ENCODE data around the gene COLGALT1.

The COLGALT1 gene

DNA sequence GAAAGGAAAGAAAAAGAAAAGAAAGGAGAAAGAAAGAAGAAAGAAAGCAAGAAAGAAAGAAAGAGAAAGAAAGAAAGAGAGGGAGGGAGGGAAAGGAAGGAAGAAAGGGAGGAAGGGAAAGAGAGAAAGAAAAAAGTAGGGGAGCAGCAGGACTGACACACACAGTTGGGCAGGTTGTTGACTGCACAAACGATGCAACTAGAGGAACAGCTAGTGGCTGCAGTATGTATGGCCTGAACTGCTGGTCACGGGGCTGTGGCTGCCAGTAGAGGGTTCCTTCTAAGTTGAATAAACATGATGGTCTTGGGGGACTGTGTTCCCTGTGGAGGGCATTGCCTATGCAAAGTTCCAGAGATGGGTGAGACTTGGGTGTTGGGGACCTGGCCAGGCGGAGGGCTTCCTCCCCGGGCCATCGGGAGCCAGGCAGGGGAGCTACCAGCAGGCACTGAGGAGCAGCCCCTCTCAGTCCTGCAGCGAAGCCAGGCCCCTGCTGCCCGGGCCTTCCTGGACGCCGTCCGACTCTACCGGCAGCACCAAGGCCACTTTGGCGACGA is 16.7 kb upstream of the COLGALT1 start:
- Histone ChIP-seq H3K36me3 (ENCODE audit: control insufficient read depth, insufficient read depth, low read length) (no peaks in the 10 kb centered on the region), H3K27me3 (ENCODE audit: insufficient read depth, low read length, poor library complexity) (no peaks in the 10 kb centered on the region), H3K4me1 (ENCODE audit: control insufficient read depth, low read depth, low read length) (no peaks in the 10 kb centered on the region), H3K18ac (ENCODE audit: low read length) (no peak overlapping the region), H4K8ac (ENCODE audit: low read depth, low read length) (no peak overlapping the region), H3K9ac (ENCODE audit: low read length) (no peak overlapping the region), H3K4me3 (ENCODE audit: low read length) (no peak overlapping the region), H3K56ac (ENCODE audit: low read length) (peak overlapping the region; percentile 49), H2BK5ac (ENCODE audit: low read length) (no peak overlapping the region), H3K79me1 (ENCODE audit: low read length) (no peaks in the 10 kb centered on the region), H3K23ac (ENCODE audit: low read length) (no peak overlapping the region), H3K27ac (ENCODE audit: low read depth, low read length) (no peak overlapping the region), H3K79me2 (ENCODE audit: control insufficient read depth, insufficient read depth, low read length) (no peaks in the 10 kb centered on the region), H4K5ac (ENCODE audit: low read length) (no peak overlapping the region), H2BK15ac (replicated peaks; ENCODE audit: low read depth) (no peak overlapping the region), H2BK120ac (ENCODE audit: low read depth, low read length) (no peak overlapping the region), H2AK5ac (ENCODE audit: low read length) (no peak overlapping the region), H3K4me2 (ENCODE audit: low read length) (peak overlapping the region; percentile 86), H3K4ac (ENCODE audit: low read depth, low read length) (no peak overlapping the region)
- peak; percentile 31 for DNase-seq
- WGBS (ENCODE audit: extremely low coverage, insufficient coverage, low lambda C conversion rate) = no CpG with 5 or more reads among the region's 13 CpGs

DNA sequence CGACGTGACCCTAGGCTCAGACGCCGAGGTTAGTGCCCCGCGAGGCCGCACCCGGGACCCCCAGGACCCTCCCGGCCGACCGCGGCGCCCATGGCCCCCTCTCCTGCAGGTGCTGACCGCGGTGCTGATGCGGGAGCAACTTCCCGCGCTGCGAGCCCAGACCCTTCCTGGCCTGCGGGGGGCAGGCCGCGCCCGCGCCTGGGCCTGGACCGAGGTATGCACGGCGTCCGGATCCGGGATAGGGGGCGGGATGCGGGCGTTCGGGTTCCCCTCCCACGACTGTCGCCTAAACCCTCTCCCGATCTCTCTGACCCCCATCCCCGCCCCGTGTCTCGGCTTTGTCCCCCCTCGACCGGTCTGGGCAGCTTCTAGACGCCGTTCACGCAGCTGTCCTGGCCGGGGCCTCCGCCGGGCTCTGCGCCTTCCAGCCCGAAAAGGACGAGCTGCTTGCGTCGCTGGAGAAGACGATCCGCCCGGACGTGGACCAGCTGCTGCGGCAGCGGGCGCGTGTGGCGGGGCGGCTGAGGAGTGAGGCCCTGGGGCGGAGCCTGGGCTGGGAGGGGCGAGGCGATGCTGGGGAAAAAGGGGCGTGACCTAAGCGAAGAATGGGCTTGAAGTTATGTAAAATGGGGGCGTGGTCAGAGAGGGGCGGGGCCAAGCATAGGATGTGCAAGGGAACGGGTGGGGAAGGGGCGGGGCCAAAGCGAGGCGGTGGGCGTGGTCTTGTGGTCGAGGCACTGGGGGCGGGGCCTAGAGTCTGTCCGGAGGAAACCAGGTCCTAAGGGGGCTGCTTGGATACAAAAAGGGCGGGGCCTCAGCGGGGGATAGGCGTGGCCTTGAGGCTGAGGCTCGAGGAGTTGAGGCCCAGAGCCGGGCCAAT is 16.0 kb upstream of the COLGALT1 start:
- no CpG with 5 or more reads among the region's 82 CpGs for WGBS (ENCODE audit: extremely low coverage, insufficient coverage, low lambda C conversion rate)
- DNase-seq = peak; percentile 98

DNA sequence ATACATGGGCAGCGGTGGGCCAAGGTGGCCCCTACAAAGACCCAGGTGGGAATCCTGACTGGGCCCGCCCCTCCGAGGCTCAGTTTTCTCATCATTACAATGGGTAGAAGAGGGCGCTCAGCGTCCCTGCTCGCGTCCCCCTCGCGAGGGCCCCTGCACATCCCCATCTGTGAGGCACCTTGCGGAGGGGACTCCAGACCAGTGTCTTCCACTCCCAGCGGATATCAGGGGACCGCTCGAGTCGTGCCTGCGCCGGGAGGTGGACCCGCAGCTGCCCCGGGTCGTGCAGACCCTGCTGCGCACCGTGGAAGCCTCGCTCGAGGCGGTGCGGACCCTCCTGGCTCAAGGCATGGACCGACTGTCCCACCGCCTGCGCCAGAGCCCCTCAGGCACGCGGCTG is 15.3 kb upstream of the COLGALT1 start:
- H3K36me3 ChIP-seq (ENCODE audit: control insufficient read depth, insufficient read depth, low read length) = no peaks in the 10 kb centered on the region
- H3K4me3 ChIP-seq (ENCODE audit: low read length) = no peak overlapping the region
- H3K9ac ChIP-seq (ENCODE audit: low read length) = no peak overlapping the region
- no peak overlapping the region for H2BK15ac ChIP-seq (replicated peaks; ENCODE audit: low read depth)
- H3K4ac ChIP-seq (ENCODE audit: low read depth, low read length) = no peak overlapping the region
- no peaks in the 10 kb centered on the region for H3K79me2 ChIP-seq (ENCODE audit: control insufficient read depth, insufficient read depth, low read length)
- H3K4me2 ChIP-seq (ENCODE audit: low read length) = no peak overlapping the region
- H3K79me1 ChIP-seq (ENCODE audit: low read length) = no peaks in the 10 kb centered on the region
- H2AK5ac ChIP-seq (ENCODE audit: low read length) = no peak overlapping the region
- no peak overlapping the region for H2BK5ac ChIP-seq (ENCODE audit: low read length)
- H4K8ac ChIP-seq (ENCODE audit: low read depth, low read length) = no peak overlapping the region
- no peak overlapping the region for H2BK120ac ChIP-seq (ENCODE audit: low read depth, low read length)
- WGBS (ENCODE audit: extremely low coverage, insufficient coverage, low lambda C conversion rate) = no CpG with 5 or more reads among the region's 30 CpGs
- no peak overlapping the region for H3K56ac ChIP-seq (ENCODE audit: low read length)
- no peak overlapping the region for H3K23ac ChIP-seq (ENCODE audit: low read length)
- no peak overlapping the region for H3K18ac ChIP-seq (ENCODE audit: low read length)
- H4K5ac ChIP-seq (ENCODE audit: low read length) = no peak overlapping the region
- H3K4me1 ChIP-seq (ENCODE audit: control insufficient read depth, low read depth, low read length) = no peaks in the 10 kb centered on the region
- no peak for DNase-seq
- H3K27ac ChIP-seq (ENCODE audit: low read depth, low read length) = no peak overlapping the region
- H3K27me3 ChIP-seq (ENCODE audit: insufficient read depth, low read length, poor library complexity) = no peaks in the 10 kb centered on the region

More for the DNA sequence above, 16.0 kb upstream of the COLGALT1 start:
- Histone ChIP-seq H3K27me3 (ENCODE audit: insufficient read depth, low read length, poor library complexity) (no peaks in the 10 kb centered on the region), H2AK5ac (ENCODE audit: low read length) (no peak overlapping the region), H3K36me3 (ENCODE audit: control insufficient read depth, insufficient read depth, low read length) (no peaks in the 10 kb centered on the region), H3K4me2 (ENCODE audit: low read length) (peak overlapping the region; percentile 86), H3K23ac (ENCODE audit: low read length) (no peak overlapping the region), H2BK120ac (ENCODE audit: low read depth, low read length) (no peak overlapping the region), H3K9ac (ENCODE audit: low read length) (peak overlapping the region; percentile 63), H3K79me2 (ENCODE audit: control insufficient read depth, insufficient read depth, low read length) (no peaks in the 10 kb centered on the region), H2BK5ac (ENCODE audit: low read length) (no peak overlapping the region), H3K27ac (ENCODE audit: low read depth, low read length) (no peak overlapping the region), H3K4me1 (ENCODE audit: control insufficient read depth, low read depth, low read length) (no peaks in the 10 kb centered on the region), H3K56ac (ENCODE audit: low read length) (peak overlapping the region; percentile 67), H3K79me1 (ENCODE audit: low read length) (no peaks in the 10 kb centered on the region), H3K18ac (ENCODE audit: low read length) (no peak overlapping the region), H4K8ac (ENCODE audit: low read depth, low read length) (no peak overlapping the region), H3K4me3 (ENCODE audit: low read length) (peak overlapping the region; percentile 30), H4K5ac (ENCODE audit: low read length) (no peak overlapping the region), H3K4ac (ENCODE audit: low read depth, low read length) (no peak overlapping the region), H2BK15ac (replicated peaks; ENCODE audit: low read depth) (no peak overlapping the region)

DNA sequence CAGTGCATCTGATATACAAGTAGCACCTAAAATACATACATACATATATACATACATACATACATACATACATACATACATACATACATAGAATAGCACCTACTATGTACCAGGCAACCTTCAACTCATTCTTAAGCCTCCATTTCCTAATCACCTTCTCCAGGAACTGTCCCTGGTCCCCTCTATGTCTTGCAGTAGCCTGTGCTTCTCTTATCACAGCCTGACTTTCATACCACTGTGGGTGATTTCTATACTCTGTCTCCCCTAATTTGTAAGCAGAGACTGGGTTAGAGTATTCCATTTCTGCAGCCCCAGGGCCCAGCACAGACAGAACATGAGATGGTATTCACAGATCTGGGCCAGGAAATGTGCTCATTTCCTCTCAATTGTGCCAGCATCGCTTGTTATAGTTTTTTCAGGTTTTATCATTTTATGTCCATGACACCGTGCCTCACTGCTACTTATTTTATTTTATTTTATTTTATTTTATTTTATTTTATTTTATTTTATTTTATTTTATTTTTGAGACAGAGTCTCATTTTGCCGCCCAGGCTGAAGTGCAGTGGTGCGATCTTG is 14.2 kb upstream of the COLGALT1 start:
- no peak overlapping the region for H2BK15ac ChIP-seq (replicated peaks; ENCODE audit: low read depth)
- H3K79me1 ChIP-seq (ENCODE audit: low read length) = no peaks in the 10 kb centered on the region
- H3K36me3 ChIP-seq (ENCODE audit: control insufficient read depth, insufficient read depth, low read length) = no peaks in the 10 kb centered on the region
- no peak overlapping the region for H3K4ac ChIP-seq (ENCODE audit: low read depth, low read length)
- H3K27me3 ChIP-seq (ENCODE audit: insufficient read depth, low read length, poor library complexity) = no peaks in the 10 kb centered on the region
- H3K4me3 ChIP-seq (ENCODE audit: low read length) = no peak overlapping the region
- H2AK5ac ChIP-seq (ENCODE audit: low read length) = no peak overlapping the region
- H3K27ac ChIP-seq (ENCODE audit: low read depth, low read length) = no peak overlapping the region
- H3K4me2 ChIP-seq (ENCODE audit: low read length) = no peak overlapping the region
- H3K18ac ChIP-seq (ENCODE audit: low read length) = no peak overlapping the region
- no peaks in the 10 kb centered on the region for H3K79me2 ChIP-seq (ENCODE audit: control insufficient read depth, insufficient read depth, low read length)
- H2BK5ac ChIP-seq (ENCODE audit: low read length) = no peak overlapping the region
- no peak for DNase-seq
- WGBS (ENCODE audit: extremely low coverage, insufficient coverage, low lambda C conversion rate) = no CpG with 5 or more reads among the region's 4 CpGs
- no peak overlapping the region for H2BK120ac ChIP-seq (ENCODE audit: low read depth, low read length)
- no peaks in the 10 kb centered on the region for H3K4me1 ChIP-seq (ENCODE audit: control insufficient read depth, low read depth, low read length)
- H4K5ac ChIP-seq (ENCODE audit: low read length) = no peak overlapping the region
- no peak overlapping the region for H3K23ac ChIP-seq (ENCODE audit: low read length)
- H3K9ac ChIP-seq (ENCODE audit: low read length) = no peak overlapping the region
- H4K8ac ChIP-seq (ENCODE audit: low read depth, low read length) = no peak overlapping the region
- H3K56ac ChIP-seq (ENCODE audit: low read length) = no peak overlapping the region

DNA sequence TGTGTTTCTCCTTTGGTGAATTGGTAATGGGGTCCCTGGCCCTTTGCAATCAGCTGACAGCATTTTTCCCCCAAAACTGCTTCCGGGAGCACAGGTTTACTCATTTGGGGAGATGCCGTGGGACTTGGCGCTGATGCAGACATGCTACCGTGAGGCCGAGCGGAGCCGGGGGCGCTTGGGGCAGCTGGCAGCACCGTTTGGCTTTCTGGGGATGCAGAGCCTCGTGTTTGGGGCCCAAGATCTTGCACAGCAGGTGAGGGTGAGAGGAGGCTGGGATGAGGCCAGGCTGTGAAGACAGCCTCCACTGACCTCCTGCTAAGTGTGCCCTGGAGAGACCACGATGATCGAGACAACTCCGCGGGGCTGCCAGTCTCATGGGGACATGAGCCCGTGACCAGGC is 13.4 kb upstream of the COLGALT1 start:
- Histone ChIP-seq H3K79me2 (ENCODE audit: control insufficient read depth, insufficient read depth, low read length) (no peaks in the 10 kb centered on the region), H3K23ac (ENCODE audit: low read length) (no peak overlapping the region), H2AK5ac (ENCODE audit: low read length) (no peak overlapping the region), H3K4ac (ENCODE audit: low read depth, low read length) (no peak overlapping the region), H3K56ac (ENCODE audit: low read length) (no peak overlapping the region), H3K79me1 (ENCODE audit: low read length) (no peaks in the 10 kb centered on the region), H3K9ac (ENCODE audit: low read length) (no peak overlapping the region), H2BK15ac (replicated peaks; ENCODE audit: low read depth) (no peak overlapping the region), H3K27me3 (ENCODE audit: insufficient read depth, low read length, poor library complexity) (no peaks in the 10 kb centered on the region), H4K8ac (ENCODE audit: low read depth, low read length) (no peak overlapping the region), H3K27ac (ENCODE audit: low read depth, low read length) (no peak overlapping the region), H2BK120ac (ENCODE audit: low read depth, low read length) (no peak overlapping the region), H4K5ac (ENCODE audit: low read length) (no peak overlapping the region), H3K4me1 (ENCODE audit: control insufficient read depth, low read depth, low read length) (no peaks in the 10 kb centered on the region), H2BK5ac (ENCODE audit: low read length) (no peak overlapping the region), H3K4me2 (ENCODE audit: low read length) (no peak overlapping the region), H3K36me3 (ENCODE audit: control insufficient read depth, insufficient read depth, low read length) (no peaks in the 10 kb centered on the region), H3K18ac (ENCODE audit: low read length) (no peak overlapping the region), H3K4me3 (ENCODE audit: low read length) (no peak overlapping the region)
- DNase-seq = no peak
- WGBS (ENCODE audit: extremely low coverage, insufficient coverage, low lambda C conversion rate) = no CpG with 5 or more reads among the region's 15 CpGs

All from mesendoderm (in vitro differentiated cells).